OCI-LY1 (cell line): ENCODE results near the gene NXN.
A peak's percentile ranks its signal among the peaks of the same experiment; 100 is the strongest.

ENCODE experiments used
- H2AFZ ChIP-seq: fragments of 200-600 bp; sonication (generic), shearing (Covaris generic); 2 replicates; pipeline ENCODE4 v1.6.0; 2014; ENCODE audit warnings: antibody characterized with exemption, mild to moderate bottlenecking, low read length
- H3F3A ChIP-seq: fragments of 200-600 bp; sonication (generic), shearing (Covaris generic); 2 replicates; pipeline ENCODE4 v1.6.0; 2014; ENCODE audit warnings: mild to moderate bottlenecking, antibody characterized with exemption, low read length, moderate library complexity; ENCODE audit not compliant: insufficient read depth
- H3K27ac ChIP-seq: fragments of 200-600 bp; sonication (generic); 2 replicates; pipeline ENCODE4 v1.5.1; 2014; ENCODE audit warnings: low read length, mixed run types, mild to moderate bottlenecking, low read depth; ENCODE audit not compliant: poor library complexity, severe bottlenecking
- H3K27me3 ChIP-seq: fragments of 200-600 bp; sonication (generic); 2 replicates; pipeline ENCODE4 v1.6.0; 2014; ENCODE audit warnings: antibody characterized with exemption, mild to moderate bottlenecking, low read length, moderate library complexity; ENCODE audit not compliant: insufficient read depth
- H3K36me3 ChIP-seq: fragments of 200-600 bp; sonication (generic); 2 replicates; pipeline ENCODE4 v1.6.1; 2014; ENCODE audit warnings: mild to moderate bottlenecking, antibody characterized with exemption, low read length, moderate library complexity, mixed read lengths; ENCODE audit not compliant: insufficient read depth
- H3K4me1 ChIP-seq: fragments of 200-600 bp; sonication (generic); 2 replicates; pipeline ENCODE4 v1.5.1; 2014; ENCODE audit warnings: mild to moderate bottlenecking, low read length, moderate library complexity; ENCODE audit not compliant: insufficient read depth, severe bottlenecking
- H3K4me2 ChIP-seq: fragments of 200-600 bp; sonication (generic), shearing (Covaris generic); 2 replicates; pipeline ENCODE4 v1.6.1; 2014; ENCODE audit warnings: low read length
- H3K4me3 ChIP-seq: fragments of 200-600 bp; sonication (generic); 2 replicates; pipeline ENCODE4 v1.5.1; 2014; ENCODE audit warnings: low read length, low read depth, mild to moderate bottlenecking, mixed read lengths; ENCODE audit not compliant: poor library complexity, severe bottlenecking
- H3K79me2 ChIP-seq: fragments of 200-600 bp; shearing (Covaris generic); 2 replicates; pipeline ENCODE4 v1.6.1; 2016; ENCODE audit warnings: mixed run types, low read length, mixed read lengths; ENCODE audit not compliant: insufficient read depth
- H3K9ac ChIP-seq: fragments of 200-600 bp; sonication (generic), shearing (Covaris generic); 2 replicates; pipeline ENCODE4 v1.6.1; 2014; ENCODE audit warnings: mild to moderate bottlenecking, low read length, mixed read lengths
- H3K9me2 ChIP-seq: fragments of 200-600 bp; sonication (generic), shearing (Covaris generic); 2 replicates; pipeline ENCODE4 v1.6.1; 2014; ENCODE audit warnings: low read depth, mild to moderate bottlenecking, low read length, mixed read lengths
- H3K9me3 ChIP-seq: fragments of 200-600 bp; shearing (Covaris generic); 2 replicates; pipeline ENCODE4 v1.6.1; 2014; ENCODE audit warnings: low read length, mixed read lengths
- H4K20me1 ChIP-seq: fragments of 200-600 bp; sonication (generic), shearing (Covaris generic); 2 replicates; pipeline ENCODE4 v1.6.0; 2016; ENCODE audit warnings: mild to moderate bottlenecking, low read length; ENCODE audit not compliant: insufficient read depth
- CTCF ChIP-seq: fragments of 200-600 bp; sonication (generic), shearing (Covaris generic); IDR thresholded peaks from 2 replicates; pipeline ENCODE4 v1.5.1; 2017; ENCODE audit warnings: mild to moderate bottlenecking, antibody characterized with exemption, low read length, moderate library complexity, mixed read lengths
- EZH2 ChIP-seq: fragments of 200-600 bp; sonication (generic), shearing (Covaris generic); IDR thresholded peaks from 2 replicates; pipeline ENCODE4 v1.8.0; 2017; ENCODE audit warnings: borderline replicate concordance, mixed run types, mild to moderate bottlenecking, antibody characterized with exemption, low read length, moderate library complexity, mixed read lengths

The NXN gene

GRCh38 chr17:979539-980405 is at the start of gene NXN:
Gene NXN, minus strand, starts transcription at chr17:979776.
- no peak within 1 kb of the TSS for H2AFZ ChIP-seq

GRCh38 chr17:1027044-1027443 is 47.5 kb upstream of the NXN start:
- H3K4me2 ChIP-seq, result no peak overlapping the region
- H3K79me2 ChIP-seq, result no peaks in the 10 kb centered on the region
- H4K20me1 ChIP-seq, result no peaks in the 10 kb centered on the region
- no peak overlapping the region for H3K9ac ChIP-seq
- no peak overlapping the region for H3K27ac ChIP-seq
- TF ChIP-seq CTCF, result no peak
- no peak for TF ChIP-seq EZH2
- H3K4me1 ChIP-seq, result no peaks in the 10 kb centered on the region
- H3K9me3 ChIP-seq, result no peaks in the 10 kb centered on the region
- H3K27me3 ChIP-seq, result no peaks in the 10 kb centered on the region
- no peaks in the 10 kb centered on the region for H3K36me3 ChIP-seq
- H3K4me3 ChIP-seq, result no peak overlapping the region
- H2AFZ ChIP-seq, result no peak overlapping the region
- no peaks in the 10 kb centered on the region for H3K9me2 ChIP-seq
- H3F3A ChIP-seq, result no peaks in the 10 kb centered on the region

More at GRCh38 chr17:979539-980405, at the start of gene NXN:
- H3K27ac ChIP-seq, result no peak within 1 kb of the TSS
- H4K20me1 ChIP-seq, result no peaks in the 10 kb centered on the region
- no peaks in the 10 kb centered on the region for H3K36me3 ChIP-seq
- H3K9me2 ChIP-seq, result no peaks in the 10 kb centered on the region
- TF ChIP-seq CTCF (peak; percentile 22; the same call in 1 of the 2 replicates), EZH2 (no peak)
- peak within 1 kb of the TSS; percentile 91 for H3K4me2 ChIP-seq
- no peaks in the 10 kb centered on the region for H3K27me3 ChIP-seq
- H3K79me2 ChIP-seq, result no peaks in the 10 kb centered on the region
- H3K9me3 ChIP-seq, result no peaks in the 10 kb centered on the region
- peak within 1 kb of the TSS; percentile 5; the same call in 1 of the 2 replicates for H3K9ac ChIP-seq
- no peaks in the 10 kb centered on the region for H3F3A ChIP-seq
- H3K4me3 ChIP-seq, result peak within 1 kb of the TSS; percentile 64
- peaks cover 11% of the 10 kb centered on the region for H3K4me1 ChIP-seq

- Histone ChIP-seq H3K9me3 (no peaks in the 10 kb centered on the region), H3K9me2 (no peaks in the 10 kb centered on the region), H3K79me2 (no peaks in the 10 kb centered on the region), H3K27ac (no peak overlapping the region), H3K9ac (no peak overlapping the region), H3K4me2 (no peak overlapping the region), H3K36me3 (no peaks in the 10 kb centered on the region), H4K20me1 (no peaks in the 10 kb centered on the region), H3K27me3 (no peaks in the 10 kb centered on the region), H3F3A (no peaks in the 10 kb centered on the region), H3K4me3 (no peak overlapping the region), H2AFZ (no peak overlapping the region), H3K4me1 (no peaks in the 10 kb centered on the region)
- TF ChIP-seq EZH2 (no peak), CTCF (no peak)
These were observed 47.0 kb upstream of the NXN start for GRCh38 chr17:1026599-1026975.
